HG02973 (cell line): ENCODE results near the gene LRRC45.
"Not testable (repeated sequence)": the region's sequence is repeated elsewhere in the genome, so short reads cannot be mapped to it uniquely, and the experiment has no call there.

Source experiments
- ATAC-seq: cut with Tn5 transposase; IDR thresholded peaks from one replicate; pipeline ENCODE4 v1.9.1; 2021; ENCODE audit warnings: moderate library complexity; ENCODE audit not compliant: unreplicated experiment

The LRRC45 gene

GRCh38 chr17:82033359-82034085, 10.4 kb downstream of the LRRC45 start:
- no peak for ATAC-seq

GRCh38 chr17:82034371-82035011, 11.4 kb downstream of the LRRC45 start:
- no peak for ATAC-seq

- ATAC-seq, result no peak
Observed at GRCh38 chr17:82035488-82035887, 12.4 kb downstream of the LRRC45 start.

- no peak for ATAC-seq
Observed at GRCh38 chr17:82035956-82036633, 13.0 kb downstream of the LRRC45 start.

- no peak for ATAC-seq
Observed at GRCh38 chr17:82036634-82037091, 13.6 kb downstream of the LRRC45 start.

- ATAC-seq, result peak; percentile 87
Observed at GRCh38 chr17:82037092-82037888, 14.2 kb downstream of the LRRC45 start, which contains the start of gene DCXR. TSS of gene DCXR (minus strand) at chr17:82037697. CDS start at chr17:82037682, 15 bp downstream.

- no peak for ATAC-seq
Observed at GRCh38 chr17:82037889-82038195, 14.7 kb downstream of the LRRC45 start.

- ATAC-seq, result not testable (repeated sequence)
Observed at GRCh38 chr17:82038796-82039409, 15.8 kb downstream of the LRRC45 start.

GRCh38 chr17:82039695-82040299, 16.7 kb downstream of the LRRC45 start:
- no peak for ATAC-seq

- ATAC-seq, result no peak
Observed at GRCh38 chr17:82041144-82041814, 18.2 kb downstream of the LRRC45 start.

- ATAC-seq, result no peak
Observed at GRCh38 chr17:82042649-82043048, 19.5 kb downstream of the LRRC45 start.

- no peak for ATAC-seq
Observed at GRCh38 chr17:82043507-82043906, 20.4 kb downstream of the LRRC45 start.

- no peak for ATAC-seq
Observed at GRCh38 chr17:82045936-82046484, 22.9 kb downstream of the LRRC45 start.

GRCh38 chr17:82046903-82047302, 23.8 kb downstream of the LRRC45 start:
- no peak for ATAC-seq

GRCh38 chr17:82047379-82047778, 24.3 kb downstream of the LRRC45 start:
- no peak for ATAC-seq

- ATAC-seq, result no peak
Observed at GRCh38 chr17:82047914-82048570, 24.9 kb downstream of the LRRC45 start.

GRCh38 chr17:82048571-82048971, 25.5 kb downstream of the LRRC45 start:
- no peak for ATAC-seq

GRCh38 chr17:82049106-82049505, 26.0 kb downstream of the LRRC45 start:
- no peak for ATAC-seq

GRCh38 chr17:82049521-82049971, 26.4 kb downstream of the LRRC45 start:
- no peak for ATAC-seq
